Motor neuron (in vitro differentiated cells): Measurements from ENCODE around the gene DIRAS3. TPM values are rescaled to one million over a fixed set of nuclear protein-coding genes. Genes with fewer than 3 reads are reported as not detected.
"Not testable (repeated sequence)": the region's sequence is repeated elsewhere in the genome, so short reads cannot be mapped to it uniquely, and the experiment has no call there.

ENCODE experiments used
- ATAC-seq, 8 experiments: fragments of 200-7000 bp; cut with Tn5 transposase; replicated peaks in 6 of 8; 2 replicates each; pipeline ENCODE4 v1.8.0; 2021; ENCODE audit warnings: mild to moderate bottlenecking in 8 of 8, moderate library complexity in 8 of 8
- H3K27ac ChIP-seq, 2 donors: fragments of 250-450 bp; sonication (Bioruptor Pico); 2 replicates each; pipeline ENCODE4 v1.9.0; 2021; ENCODE audit warnings: antibody characterized with exemption in 2 of 2, mild to moderate bottlenecking in 2 of 2, moderate library complexity in 1 of 2
- H3K4me1 ChIP-seq, 2 donors: fragments of 250-450 bp; sonication (Bioruptor Pico); replicated peaks in 1 of 2; 2 replicates each; pipeline ENCODE4 v1.6.1; 2021; ENCODE audit warnings: antibody characterized with exemption in 2 of 2, mild to moderate bottlenecking in 2 of 2, moderate library complexity in 1 of 2
- H3K4me3 ChIP-seq, 5 donors: fragments of 250-450 bp; sonication (Bioruptor Pico); 2 replicates each; pipeline ENCODE4 v1.9.0; 2021; ENCODE audit warnings: antibody characterized with exemption in 5 of 5, mild to moderate bottlenecking in 5 of 5, moderate library complexity in 4 of 5
- WGBS, 10 experiments: fragments of 450-650 bp; shearing (Covaris generic); methylation state at CpG; one replicate each; pipeline ENCODE4 v1.0.0; 2022; 5-methylcytosine and 5-hydroxymethylcytosine counted together
- in situ Hi-C, 9 experiments: fragments of 400-800 bp; cut with MboI; loops; one replicate each; pipeline ENCODE4 v1.15.0; 2021; ENCODE audit warnings: low sequenced_read_pairs in 9 of 9, low pct_unique_long_range_greater_than_20kb in 2 of 9; ENCODE audit not compliant: unreplicated experiment in 9 of 9
- total RNA-seq, 8 experiments: library from RNA; unstranded; fragments of 300-600 nt; gene quantifications; 2 replicates each; pipeline versions ENCODE4 v1.2.3 to v1.2.4, GENCODE V29; 2022

The DIRAS3 gene
- total RNA-seq, 8 experiments from 2014 or later, result 0.47 to 26.2 (median 2.3) TPM

GRCh38 chr1:68013351-68013750 is 37.1 kb downstream of the DIRAS3 start:
- no peak overlapping the region for H3K4me3 ChIP-seq
- in situ Hi-C loops, result loop anchor here in 1 of 9 experiments (25.0 kb wide), 1 partner anchor 151 kb away; no protein-coding TSS in a partner anchor
- no peak overlapping the region for H3K27ac ChIP-seq
- H3K4me1 ChIP-seq, result peaks cover 0 to 8% of the 10 kb centered on the region in 2 donors
- WGBS, 10 experiments, result 33 to 100% (median 96%) methylated on average over 1 to 4 of the region's 4 CpGs; no CpG with 5 or more reads in 1 of the 10 experiments
- no peak for ATAC-seq

- ATAC-seq, result peak in 5 of 8 experiments; percentile 89 to 97 (median 91)
- Histone ChIP-seq H3K27ac (no peak overlapping the region), H3K4me1 (peaks cover 0 to 8% of the 10 kb centered on the region in 2 donors), H3K4me3 (no peak overlapping the region)
- in situ Hi-C loops, result loop anchor here in 1 of 9 experiments (25.0 kb wide), 1 partner anchor 150 kb away; no protein-coding TSS in a partner anchor
- 83 to 100% (median 90%) methylated on average over 1 of the region's 2 CpGs; no CpG with 5 or more reads in 3 of the 10 experiments for WGBS, 10 experiments
Observed at GRCh38 chr1:68011657-68012375, 38.6 kb downstream of the DIRAS3 start.

GRCh38 chr1:68010543-68010942 is 39.9 kb downstream of the DIRAS3 start:
- no peak for ATAC-seq
- Histone ChIP-seq H3K27ac (no peak overlapping the region), H3K4me3 (no peak overlapping the region), H3K4me1 (peaks cover 0 to 8% of the 10 kb centered on the region in 2 donors)
- in situ Hi-C loops, result loop anchor here in 1 of 9 experiments (25.0 kb wide), 1 partner anchor 148 kb away; no protein-coding TSS in a partner anchor
- whole genome bisulfite sequencing, 10 experiments, result 0 to 100% (median 27%) methylated on average over 1 to 4 of the region's 4 CpGs

GRCh38 chr1:68010090-68010489 is 40.3 kb downstream of the DIRAS3 start:
- peaks cover 0 to 8% of the 10 kb centered on the region in 2 donors for H3K4me1 ChIP-seq
- no peak for ATAC-seq
- H3K4me3 ChIP-seq, result no peak overlapping the region
- H3K27ac ChIP-seq, result no peak overlapping the region
- in situ Hi-C loops, result loop anchor here in 1 of 9 experiments (25.0 kb wide), 1 partner anchor 148 kb away; no protein-coding TSS in a partner anchor

GRCh38 chr1:68003626-68004025 is 46.8 kb downstream of the DIRAS3 start:
- ATAC-seq, H3K27ac ChIP-seq, H3K4me1 ChIP-seq, H3K4me3 ChIP-seq: not testable (repeated sequence)
- in situ Hi-C loops, result loop anchor here in 1 of 9 experiments (25.0 kb wide), 1 partner anchor 141 kb away; no protein-coding TSS in a partner anchor
- 33 to 100% (median 96%) methylated on average over 1 to 3 of the region's 3 CpGs; no CpG with 5 or more reads in 2 of the 10 experiments for WGBS, 10 experiments

GRCh38 chr1:68000191-68000590 is 50.2 kb downstream of the DIRAS3 start:
- 0% methylated on average over 1 of the region's 1 CpG for WGBS, 10 experiments
- Histone ChIP-seq H3K4me3 (no peak overlapping the region), H3K4me1 (peaks cover 0 to 6% of the 10 kb centered on the region in 2 donors), H3K27ac (no peak overlapping the region)
- ATAC-seq, result no peak
- in situ Hi-C loops, result loop anchor here in 1 of 9 experiments (25.0 kb wide), 1 partner anchor 138 kb away; no protein-coding TSS in a partner anchor

GRCh38 chr1:67997746-67998145 is 52.7 kb downstream of the DIRAS3 start:
- Histone ChIP-seq H3K27ac (no peak overlapping the region), H3K4me1 (peaks cover 0 to 6% of the 10 kb centered on the region in 2 donors), H3K4me3 (no peak overlapping the region)
- in situ Hi-C loops, result no loop called here
- 63 to 94% (median 80%) methylated on average over 1 to 2 of the region's 2 CpGs; no CpG with 5 or more reads in 3 of the 10 experiments for WGBS, 10 experiments
- no peak for ATAC-seq

Other genes starting within 250 kb of the DIRAS3 start
- 100 to 1,000 TPM in 2 of 8 experiments, 10 to 100 TPM in 5, 1 to 10 TPM in 1; 8.6 to 146 (median 51.7) TPM for gene GNG12, start 217.2 kb downstream of the DIRAS3 start, total RNA-seq
- 100 to 1,000 TPM in 2 of 8 experiments, 10 to 100 TPM in 6; 13.4 to 430 (median 75.4) TPM for gene WLS, start 181.9 kb upstream of the DIRAS3 start, total RNA-seq